HepG2 (cell line): ENCODE results near the gene SLCO4A1. TPM values are rescaled to one million over a fixed set of nuclear protein-coding genes. Genes with fewer than 3 reads are reported as not detected.
A peak's percentile ranks its signal among the peaks of the same experiment; 100 is the strongest.

Experiments used
- ATF1 ChIP-seq: IDR thresholded peaks from 2 replicates; pipeline ENCODE4 v1.6.1; 2016; ENCODE audit warnings: mild to moderate bottlenecking, control low read depth
- ETV6 ChIP-seq: sonication (generic); formaldehyde crosslinking; conservative IDR thresholded peaks from 2 replicates; pipeline ENCODE4 v1.4.0; 2020; ENCODE audit warnings: missing genetic modification reagents
- FIP1L1 ChIP-seq: fragments of 200-400 bp; formaldehyde crosslinking; IDR thresholded peaks from 2 replicates; pipeline ENCODE4 v1.6.1; 2018; ENCODE audit warnings: low read depth, mild to moderate bottlenecking, low read length, moderate library complexity, borderline replicate concordance; ENCODE audit not compliant: insufficient read depth
- GLI4 ChIP-seq: sonication (generic); formaldehyde crosslinking; IDR thresholded peaks from 2 replicates; pipeline ENCODE4 v1.5.1; 2020; ENCODE audit warnings: missing genetic modification reagents, mild to moderate bottlenecking, moderate library complexity, borderline replicate concordance
- HMG20B ChIP-seq: conservative IDR thresholded peaks from 2 replicates; pipeline ENCODE4 v1.6.1; 2016; ENCODE audit warnings: missing genetic modification reagents, missing compliant biosample characterization
- MTF1 ChIP-seq: sonication (generic); formaldehyde crosslinking; IDR thresholded peaks from 2 replicates; pipeline ENCODE4 v1.5.0; 2020; ENCODE audit warnings: missing genetic modification reagents
- MXD1 ChIP-seq: sonication (generic); formaldehyde crosslinking; IDR thresholded peaks from 2 replicates; pipeline ENCODE4 v1.4.0; 2020; ENCODE audit warnings: mild to moderate bottlenecking, missing genetic modification reagents
- NR2F2 ChIP-seq: IDR thresholded peaks from 2 replicates; pipeline ENCODE4 v1.6.1; 2012; ENCODE audit warnings: low read depth, inconsistent platforms, borderline replicate concordance
- POLR2AphosphoS2 ChIP-seq: IDR thresholded peaks from 2 replicates; pipeline ENCODE4 v1.6.1; 2011; ENCODE audit warnings: low read depth, low read length, improper control_type of control experiment
- SETDB1 ChIP-seq: sonication (generic); formaldehyde crosslinking; IDR thresholded peaks from 2 replicates; pipeline ENCODE4 v1.5.1; 2020; ENCODE audit warnings: missing genetic modification reagents, mild to moderate bottlenecking, borderline replicate concordance
- SP5 ChIP-seq: IDR thresholded peaks from 2 replicates; pipeline ENCODE4 v1.6.1; 2016; ENCODE audit warnings: low read depth, borderline replicate concordance
- ZMYM4 ChIP-seq: sonication (generic); formaldehyde crosslinking; IDR thresholded peaks from 2 replicates; pipeline ENCODE4 v1.8.1; 2023; ENCODE audit warnings: mild to moderate bottlenecking, missing genetic modification reagents
- ZNF124 ChIP-seq: sonication (generic); formaldehyde crosslinking; IDR thresholded peaks from 2 replicates; pipeline ENCODE4 v1.4.0; 2020; ENCODE audit warnings: missing genetic modification reagents
- ZNF30 ChIP-seq: sonication (generic); formaldehyde crosslinking; IDR thresholded peaks from 2 replicates; pipeline ENCODE4 v1.5.0; 2020; ENCODE audit warnings: mild to moderate bottlenecking, missing genetic modification reagents
- ZNF441 ChIP-seq: sonication (generic); formaldehyde crosslinking; IDR thresholded peaks from 2 replicates; pipeline ENCODE4 v1.7.0; 2021; ENCODE audit warnings: missing genetic modification reagents, borderline replicate concordance
- ZNF562 ChIP-seq: sonication (generic); formaldehyde crosslinking; IDR thresholded peaks from 2 replicates; pipeline ENCODE4 v1.8.0; 2022; ENCODE audit warnings: missing genetic modification reagents, borderline replicate concordance
- ZNF569 ChIP-seq: sonication (generic); formaldehyde crosslinking; IDR thresholded peaks from 2 replicates; pipeline ENCODE4 v1.5.0; 2020; ENCODE audit warnings: mild to moderate bottlenecking, missing genetic modification reagents, moderate library complexity, borderline replicate concordance
- ZNF773 ChIP-seq: sonication (generic); formaldehyde crosslinking; IDR thresholded peaks from 2 replicates; pipeline ENCODE4 v1.4.0; 2020; ENCODE audit warnings: missing genetic modification reagents, borderline replicate concordance
- polyA plus RNA-seq, 8 experiments: library from polyadenylated mRNA; depleted of rRNA in 3 of 8; stranded (reverse) in 7 of 8; unstranded in 1 of 8; fragments of >200 nt; fragmentation: Illumina TruSeq in 4 of 8; extraction: Trizol in 4 of 8; gene quantifications; 2 replicates each; pipeline versions ENCODE4 v1.2.1 to v1.2.3, GENCODE V29; 2011 to 2016; ENCODE audit warnings: low read depth in 4 of 8, missing spikeins in 1 of 8, mixed read lengths in 1 of 8; ENCODE audit not compliant: insufficient read depth in 1 of 8
- total RNA-seq, 5 experiments: library from RNA; depleted of rRNA; stranded (reverse); fragments of >200 nt; fragmentation: Illumina TruSeq; extraction: Trizol; gene quantifications; 2 replicates each; pipeline ENCODE4 v1.2.3, GENCODE V29; 2016; ENCODE audit warnings: low read depth in 1 of 5
- TF ChIP-seq, protein P1 (sequence below), 2 experiments: sonication (generic) in 1 of 2; formaldehyde crosslinking in 1 of 2; IDR thresholded peaks; 2 replicates each; pipeline versions ENCODE4 v1.6.1 to v1.9.0; 2014 to 2022; ENCODE audit warnings: antibody characterized with exemption in 1 of 2, borderline replicate concordance in 1 of 2, inconsistent platforms in 1 of 2, low read depth in 1 of 2, missing genetic modification reagents in 1 of 2
- TF ChIP-seq, protein P2 (sequence below): sonication (generic); formaldehyde crosslinking; IDR thresholded peaks from 2 replicates; pipeline ENCODE4 v1.4.0; 2020; ENCODE audit warnings: missing genetic modification reagents

The SLCO4A1 gene
- total and polyA plus RNA-seq, 2 of the 13 experiments (the other 11 are each of a cell fraction or from before 2014, with no cell fraction given), result 55.5 to 112 TPM

DNA sequence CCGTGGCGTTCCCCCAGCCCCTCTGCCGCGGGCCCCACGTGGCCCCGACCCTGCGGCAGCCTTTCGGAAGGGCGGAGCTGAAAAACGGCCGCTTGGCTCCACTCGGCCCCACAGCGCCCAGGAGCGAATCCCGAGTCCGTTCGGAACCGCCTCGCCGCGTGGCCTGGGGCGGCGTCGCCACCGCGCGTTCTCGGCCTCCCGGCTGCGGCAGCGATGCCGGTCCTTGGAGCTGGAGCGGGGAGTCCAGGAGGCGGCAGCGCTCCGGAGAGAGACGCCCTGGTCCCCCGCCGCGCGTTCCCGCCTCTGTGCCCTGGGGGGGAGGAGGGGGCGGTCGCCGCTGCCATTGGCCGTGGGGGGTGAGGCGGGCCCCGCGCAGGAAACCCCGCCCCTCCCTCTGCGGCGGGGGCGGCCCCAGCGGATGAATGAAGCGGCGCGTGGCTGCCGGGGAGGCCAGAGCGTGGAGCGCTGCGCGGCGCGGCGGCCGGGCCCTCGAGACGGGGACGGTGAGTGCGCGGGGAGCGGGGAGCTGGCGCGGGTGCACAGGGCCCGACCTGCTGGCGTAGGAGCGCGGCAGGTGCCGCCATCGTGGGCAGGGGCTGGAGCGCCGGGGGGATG is at the start of gene SLCO4A1 (continued):
- peak; percentile 76 for TF ChIP-seq MXD1
- TF ChIP-seq, protein P1, sequence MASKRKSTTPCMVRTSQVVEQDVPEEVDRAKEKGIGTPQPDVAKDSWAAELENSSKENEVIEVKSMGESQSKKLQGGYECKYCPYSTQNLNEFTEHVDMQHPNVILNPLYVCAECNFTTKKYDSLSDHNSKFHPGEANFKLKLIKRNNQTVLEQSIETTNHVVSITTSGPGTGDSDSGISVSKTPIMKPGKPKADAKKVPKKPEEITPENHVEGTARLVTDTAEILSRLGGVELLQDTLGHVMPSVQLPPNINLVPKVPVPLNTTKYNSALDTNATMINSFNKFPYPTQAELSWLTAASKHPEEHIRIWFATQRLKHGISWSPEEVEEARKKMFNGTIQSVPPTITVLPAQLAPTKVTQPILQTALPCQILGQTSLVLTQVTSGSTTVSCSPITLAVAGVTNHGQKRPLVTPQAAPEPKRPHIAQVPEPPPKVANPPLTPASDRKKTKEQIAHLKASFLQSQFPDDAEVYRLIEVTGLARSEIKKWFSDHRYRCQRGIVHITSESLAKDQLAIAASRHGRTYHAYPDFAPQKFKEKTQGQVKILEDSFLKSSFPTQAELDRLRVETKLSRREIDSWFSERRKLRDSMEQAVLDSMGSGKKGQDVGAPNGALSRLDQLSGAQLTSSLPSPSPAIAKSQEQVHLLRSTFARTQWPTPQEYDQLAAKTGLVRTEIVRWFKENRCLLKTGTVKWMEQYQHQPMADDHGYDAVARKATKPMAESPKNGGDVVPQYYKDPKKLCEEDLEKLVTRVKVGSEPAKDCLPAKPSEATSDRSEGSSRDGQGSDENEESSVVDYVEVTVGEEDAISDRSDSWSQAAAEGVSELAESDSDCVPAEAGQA (IDR thresholded peaks at IDR 0.05; ENCODE audit: low read depth), result peak; percentile 49; the same call in 1 of the 2 replicates
- TF ChIP-seq, protein P1 (CRISPR knock-in tag; IDR thresholded peaks at IDR 0.05; ENCODE audit: borderline replicate concordance), result peak; percentile 13; the same call in 1 of the 2 replicates
- TF ChIP-seq ETV6 (CRISPR knock-in tag), result peak; percentile 93
- peak; percentile 77; the same call in 1 of the 2 replicates for TF ChIP-seq MTF1 (CRISPR knock-in tag)
- peak; percentile 20; the same call in 1 of the 2 replicates for TF ChIP-seq ZNF441 (CRISPR knock-in tag)
- peak; percentile 89 for TF ChIP-seq GLI4 (CRISPR knock-in tag)
- TF ChIP-seq ZNF562 (CRISPR knock-in tag), result no peak
- TF ChIP-seq SETDB1 (CRISPR knock-in tag), result no peak
- TF ChIP-seq HMG20B, result no peak
- TF ChIP-seq ZNF124 (CRISPR knock-in tag), result 0 out of 2 replicates have a peak, but pooled peaks have one; percentile 79
- TF ChIP-seq NR2F2, result no peak
- TF ChIP-seq, protein P2, sequence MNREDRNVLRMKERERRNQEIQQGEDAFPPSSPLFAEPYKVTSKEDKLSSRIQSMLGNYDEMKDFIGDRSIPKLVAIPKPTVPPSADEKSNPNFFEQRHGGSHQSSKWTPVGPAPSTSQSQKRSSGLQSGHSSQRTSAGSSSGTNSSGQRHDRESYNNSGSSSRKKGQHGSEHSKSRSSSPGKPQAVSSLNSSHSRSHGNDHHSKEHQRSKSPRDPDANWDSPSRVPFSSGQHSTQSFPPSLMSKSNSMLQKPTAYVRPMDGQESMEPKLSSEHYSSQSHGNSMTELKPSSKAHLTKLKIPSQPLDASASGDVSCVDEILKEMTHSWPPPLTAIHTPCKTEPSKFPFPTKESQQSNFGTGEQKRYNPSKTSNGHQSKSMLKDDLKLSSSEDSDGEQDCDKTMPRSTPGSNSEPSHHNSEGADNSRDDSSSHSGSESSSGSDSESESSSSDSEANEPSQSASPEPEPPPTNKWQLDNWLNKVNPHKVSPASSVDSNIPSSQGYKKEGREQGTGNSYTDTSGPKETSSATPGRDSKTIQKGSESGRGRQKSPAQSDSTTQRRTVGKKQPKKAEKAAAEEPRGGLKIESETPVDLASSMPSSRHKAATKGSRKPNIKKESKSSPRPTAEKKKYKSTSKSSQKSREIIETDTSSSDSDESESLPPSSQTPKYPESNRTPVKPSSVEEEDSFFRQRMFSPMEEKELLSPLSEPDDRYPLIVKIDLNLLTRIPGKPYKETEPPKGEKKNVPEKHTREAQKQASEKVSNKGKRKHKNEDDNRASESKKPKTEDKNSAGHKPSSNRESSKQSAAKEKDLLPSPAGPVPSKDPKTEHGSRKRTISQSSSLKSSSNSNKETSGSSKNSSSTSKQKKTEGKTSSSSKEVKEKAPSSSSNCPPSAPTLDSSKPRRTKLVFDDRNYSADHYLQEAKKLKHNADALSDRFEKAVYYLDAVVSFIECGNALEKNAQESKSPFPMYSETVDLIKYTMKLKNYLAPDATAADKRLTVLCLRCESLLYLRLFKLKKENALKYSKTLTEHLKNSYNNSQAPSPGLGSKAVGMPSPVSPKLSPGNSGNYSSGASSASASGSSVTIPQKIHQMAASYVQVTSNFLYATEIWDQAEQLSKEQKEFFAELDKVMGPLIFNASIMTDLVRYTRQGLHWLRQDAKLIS (CRISPR knock-in tag), result no peak
- no peak for TF ChIP-seq ATF1 (CRISPR knock-in tag)
- TF ChIP-seq ZNF773 (CRISPR knock-in tag), result peak; percentile 85; the same call in 1 of the 2 replicates
- peak; percentile 64; the same call in 1 of the 2 replicates for TF ChIP-seq ZNF569 (CRISPR knock-in tag)
- no peak for TF ChIP-seq POLR2AphosphoS2
- no peak for TF ChIP-seq ZNF30 (CRISPR knock-in tag)
- peak; percentile 72 for TF ChIP-seq SP5
- peak; percentile 52; the same call in 1 of the 2 replicates for TF ChIP-seq ZMYM4 (CRISPR knock-in tag)
- TF ChIP-seq FIP1L1, result 0 out of 2 replicates have a peak, but pooled peaks have one; percentile 26
